GM13976 (cell line): ENCODE measurements around the gene ELANE.
"Not testable (repeated sequence)": the region's sequence is repeated elsewhere in the genome, so short reads cannot be mapped to it uniquely, and the experiment has no call there.

Experiments
- DNase-seq: peaks from one replicate; pipeline ENCODE4 v3.0.0; 2012; ENCODE audit warnings: low spot score
- CTCF ChIP-seq: IDR thresholded peaks from 2 replicates; pipeline ENCODE4 v1.5.1; 2012; ENCODE audit warnings: borderline replicate concordance, mild to moderate bottlenecking; ENCODE audit not compliant: insufficient read depth; ENCODE audit errors: extremely low read depth, missing control alignments, control extremely low read depth
- in situ Hi-C: fragments of 300-500 bp; cut with MboI; formaldehyde crosslinking; loops from one replicate; pipeline ENCODE4 v1.12.0; 2022; ENCODE audit warnings: low sequenced_read_pairs, mixed read lengths, inconsistent platforms; ENCODE audit not compliant: unreplicated experiment

ELANE gene

GRCh38 chr19:876780-877314, 24.7 kb downstream of the ELANE start:
- in situ Hi-C loops = no loop called here
- TF ChIP-seq CTCF = no peak
- no peak for DNase-seq

- in situ Hi-C loops, DNase-seq: not testable (repeated sequence)
Observed at GRCh38 chr19:877992-878660, 26.0 kb downstream of the ELANE start.

GRCh38 chr19:878751-879561, 26.9 kb downstream of the ELANE start:
- in situ Hi-C loops, DNase-seq: not testable (repeated sequence)

- no peak for TF ChIP-seq CTCF
- DNase-seq = no peak
- in situ Hi-C loops = no loop called here
Observed at GRCh38 chr19:879711-880438, 27.8 kb downstream of the ELANE start.

GRCh38 chr19:881385-882071, 29.4 kb downstream of the ELANE start:
- in situ Hi-C loops = no loop called here
- no peak for DNase-seq
- TF ChIP-seq CTCF = no peak

GRCh38 chr19:882871-883497, 30.9 kb downstream of the ELANE start:
- TF ChIP-seq CTCF = no peak
- in situ Hi-C loops = no loop called here
- DNase-seq = no peak

GRCh38 chr19:883661-884211, 31.6 kb downstream of the ELANE start:
- TF ChIP-seq CTCF = no peak
- in situ Hi-C loops = no loop called here
- no peak for DNase-seq
